ENCODE results near the gene SLC24A1.

- TF ChIP-seq CTCF (IDR thresholded peaks at IDR 0.05) (no peak), EP300 (IDR thresholded peaks at IDR 0.05) (no peak), POLR2A (IDR thresholded peaks at IDR 0.05) (no peak)
These were observed 25.8 kb upstream of the SLC24A1 start for GRCh38 chr15:65595960-65596359.
